BE2C (cell line): ENCODE data around the gene XRCC4.

Source experiments
- DNase-seq: peaks from one replicate; pipeline ENCODE4 v3.0.0-alpha.2; 2020
- H3K27me3 ChIP-seq: fragments of 250-450 bp; sonication (Bioruptor Pico); 2 replicates; pipeline ENCODE4 v1.5.1; 2020; ENCODE audit warnings: mild to moderate bottlenecking
- H3K36me3 ChIP-seq: fragments of 250-450 bp; sonication (Bioruptor Pico); 2 replicates; pipeline ENCODE4 v1.5.1; 2020; ENCODE audit warnings: mild to moderate bottlenecking
- H3K4me1 ChIP-seq: fragments of 250-450 bp; sonication (Bioruptor Pico); 2 replicates; pipeline ENCODE4 v1.5.1; 2020
- H3K4me3 ChIP-seq: 2 replicates; pipeline ENCODE4 v1.5.1; 2011; ENCODE audit warnings: low read depth, low read length
- H3K9me3 ChIP-seq: fragments of 250-450 bp; sonication (Bioruptor Pico); 2 replicates; pipeline ENCODE4 v1.5.1; 2020
- CTCF ChIP-seq: IDR thresholded peaks from 2 replicates; pipeline ENCODE4 v1.5.1; 2012; ENCODE audit warnings: mild to moderate bottlenecking, low read depth, low read length

XRCC4 gene

DNA sequence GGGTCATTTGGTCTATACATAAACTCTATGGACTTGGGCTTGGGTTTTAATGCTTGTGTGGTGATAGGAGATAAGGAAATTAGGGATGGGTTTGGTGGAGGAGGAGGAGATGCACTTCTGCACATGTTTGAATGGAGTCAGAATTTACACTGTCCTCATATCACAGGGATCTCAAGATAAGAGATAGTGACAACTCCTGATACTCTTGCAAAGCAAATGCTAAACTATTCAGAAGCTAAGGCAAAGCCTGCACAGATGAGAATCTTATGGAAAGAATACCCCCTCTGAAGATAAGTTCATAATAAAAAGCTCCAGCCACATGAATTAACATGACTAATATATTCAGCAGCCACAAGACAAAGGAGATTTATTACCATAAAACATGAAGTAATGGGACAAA is 90.2 kb downstream of the XRCC4 start:
- H3K27me3 ChIP-seq, result no peaks in the 10 kb centered on the region
- peaks cover 4% of the 10 kb centered on the region; the same call in 1 of the 2 replicates for H3K4me1 ChIP-seq
- no peak for TF ChIP-seq CTCF
- H3K36me3 ChIP-seq, result no peaks in the 10 kb centered on the region
- no peaks in the 10 kb centered on the region for H3K9me3 ChIP-seq
- no peak overlapping the region for H3K4me3 ChIP-seq
- DNase-seq, result no peak

DNA sequence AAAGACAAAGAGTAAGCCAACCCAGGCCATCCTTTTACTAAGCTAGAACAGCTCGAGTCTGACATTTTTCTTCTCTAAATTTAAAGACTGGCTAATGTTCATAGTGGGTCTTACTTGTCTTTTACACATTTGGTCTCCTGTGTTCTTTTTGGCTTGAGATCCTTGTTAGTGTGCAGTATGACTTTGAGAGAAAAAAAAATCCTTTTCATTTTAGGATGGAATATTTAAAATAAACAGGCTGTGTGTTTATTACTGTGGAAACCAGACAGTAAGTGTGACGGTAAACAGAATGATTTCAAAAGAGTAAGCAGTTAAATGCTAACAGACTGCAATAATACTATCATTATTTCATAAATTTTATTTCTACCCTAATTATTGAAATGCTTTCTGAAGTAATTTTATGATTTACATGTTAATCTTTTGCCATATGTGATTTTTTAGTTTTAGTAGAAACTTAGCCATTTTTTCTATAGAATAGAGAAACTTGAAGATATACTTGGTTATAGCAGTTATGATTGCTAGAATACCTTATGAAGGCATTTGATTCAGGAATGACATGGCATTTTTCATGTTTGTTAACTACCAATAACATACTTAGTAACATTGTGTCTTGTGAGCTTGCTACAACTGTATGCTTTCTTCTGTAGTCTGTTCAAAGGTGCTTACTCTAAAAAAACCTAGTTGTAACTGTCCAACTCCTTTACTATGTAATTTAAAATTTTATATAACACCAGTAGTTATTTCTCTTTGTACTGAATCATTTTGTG is 92.4 kb downstream of the XRCC4 start:
- no peak for TF ChIP-seq CTCF
- no peak for DNase-seq
- Histone ChIP-seq H3K36me3 (no peaks in the 10 kb centered on the region), H3K9me3 (no peaks in the 10 kb centered on the region), H3K4me3 (no peak overlapping the region), H3K27me3 (no peaks in the 10 kb centered on the region), H3K4me1 (peaks cover 4% of the 10 kb centered on the region; the same call in 1 of the 2 replicates)

DNA sequence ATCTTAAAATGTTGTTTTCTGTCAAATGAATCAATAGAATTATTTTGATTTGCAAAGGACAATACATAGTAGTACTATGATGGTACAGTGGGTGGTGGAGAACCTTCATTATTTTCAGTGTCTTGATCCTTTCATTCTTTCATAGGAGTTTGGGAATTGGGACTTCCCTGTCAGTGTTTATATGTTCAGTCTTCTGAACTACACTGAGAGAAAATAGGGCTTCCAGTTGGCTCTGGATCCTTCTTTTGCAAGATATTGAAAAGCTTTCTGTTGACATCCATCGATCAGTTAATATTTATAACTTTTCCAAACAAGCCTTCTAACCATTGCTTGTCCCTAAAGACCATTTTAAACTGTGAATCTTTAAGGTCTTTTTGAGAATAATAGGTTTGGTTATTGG is 94.7 kb downstream of the XRCC4 start:
- Histone ChIP-seq H3K9me3 (no peaks in the 10 kb centered on the region), H3K4me3 (no peak overlapping the region), H3K36me3 (no peaks in the 10 kb centered on the region), H3K27me3 (no peaks in the 10 kb centered on the region), H3K4me1 (peaks cover 4% of the 10 kb centered on the region; the same call in 1 of the 2 replicates)
- no peak for DNase-seq
- no peak for TF ChIP-seq CTCF

GRCh38 chr5:83172655-83173054 is 95.3 kb downstream of the XRCC4 start:
- no peak for TF ChIP-seq CTCF
- no peak for DNase-seq
- Histone ChIP-seq H3K9me3 (no peaks in the 10 kb centered on the region), H3K4me1 (peaks cover 3% of the 10 kb centered on the region), H3K27me3 (no peaks in the 10 kb centered on the region), H3K4me3 (no peak overlapping the region), H3K36me3 (no peaks in the 10 kb centered on the region)

- Histone ChIP-seq H3K4me3 (no peak overlapping the region), H3K27me3 (no peaks in the 10 kb centered on the region), H3K9me3 (no peaks in the 10 kb centered on the region), H3K4me1 (peaks cover 5% of the 10 kb centered on the region), H3K36me3 (no peaks in the 10 kb centered on the region)
- TF ChIP-seq CTCF, result no peak
- DNase-seq, result no peak
These were observed 96.5 kb downstream of the XRCC4 start for GRCh38 chr5:83173826-83174225.

GRCh38 chr5:83177803-83178202 is 100.5 kb downstream of the XRCC4 start:
- DNase-seq, result no peak
- no peaks in the 10 kb centered on the region for H3K27me3 ChIP-seq
- no peak overlapping the region for H3K4me3 ChIP-seq
- peaks cover 5% of the 10 kb centered on the region for H3K4me1 ChIP-seq
- no peaks in the 10 kb centered on the region for H3K36me3 ChIP-seq
- TF ChIP-seq CTCF, result no peak
- no peaks in the 10 kb centered on the region for H3K9me3 ChIP-seq
